Subcutaneous abdominal adipose tissue (tissue), 5 donors: ENCODE measurements around the gene FHAD1.

Source experiments
- H3K27ac ChIP-seq: one replicate; pipeline ENCODE4 v1.7.0; 2013; ENCODE audit warnings: low read depth, mild to moderate bottlenecking, inconsistent platforms, low read length, moderate library complexity
- H3K27me3 ChIP-seq, 5 donors: one replicate each; pipeline ENCODE4 v1.7.0; 2013; ENCODE audit warnings: low read length in 5 of 5, inconsistent platforms in 1 of 5; ENCODE audit not compliant: control insufficient read depth in 5 of 5, insufficient read depth in 4 of 5
- H3K36me3 ChIP-seq, 5 donors: one replicate each; pipeline ENCODE4 v1.7.0; 2013; ENCODE audit warnings: low read length in 5 of 5; ENCODE audit not compliant: control insufficient read depth in 5 of 5, insufficient read depth in 5 of 5
- H3K4me1 ChIP-seq, 5 donors: one replicate each; pipeline ENCODE4 v1.7.0; 2013; ENCODE audit warnings: low read length in 5 of 5, mild to moderate bottlenecking in 3 of 5, moderate library complexity in 1 of 5; ENCODE audit not compliant: control insufficient read depth in 5 of 5, insufficient read depth in 5 of 5
- H3K4me3 ChIP-seq, 5 donors: one replicate each; pipeline ENCODE4 v1.7.0; 2013; ENCODE audit warnings: low read length in 5 of 5, low read depth in 1 of 5
- H3K9ac ChIP-seq, 5 donors: one replicate each; pipeline ENCODE4 v1.7.0; 2013; ENCODE audit warnings: low read length in 5 of 5, mild to moderate bottlenecking in 4 of 5, moderate library complexity in 3 of 5
- H3K9me3 ChIP-seq, 5 donors: one replicate each; pipeline ENCODE4 v1.7.0; 2013; ENCODE audit warnings: low read length in 5 of 5; ENCODE audit not compliant: control insufficient read depth in 5 of 5
- donor health status: healthy.
- donor health status: healthy.
- donor health status: healthy.
- donor health status: healthy.
- donor health status: healthy.

Gene FHAD1

DNA sequence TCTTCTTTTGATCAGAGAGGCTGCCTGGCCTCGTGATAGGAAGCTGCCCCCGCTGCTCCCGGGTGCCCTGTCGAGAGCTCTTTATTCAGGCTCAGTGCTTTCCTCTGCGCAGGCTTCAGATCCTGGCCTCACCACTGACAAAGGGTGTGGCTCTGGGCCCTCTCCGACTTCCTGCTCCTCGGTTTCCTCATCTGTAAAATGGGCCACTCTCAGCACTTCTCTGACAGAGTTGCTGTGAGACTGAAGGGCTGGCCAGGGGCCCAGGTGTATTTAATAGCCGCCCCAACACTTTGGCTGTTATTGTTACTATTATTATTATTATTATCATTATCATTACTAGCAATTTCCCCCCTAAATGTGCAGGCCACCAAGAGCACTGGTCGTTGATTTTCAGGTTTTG is 101.6 kb downstream of the FHAD1 start:
- Histone ChIP-seq H3K9me3 (no peaks in the 10 kb centered on the region), H3K27me3 (no peaks in the 10 kb centered on the region), H3K4me1 (peaks cover 1 to 25% (median 14%) of the 10 kb centered on the region in 5 donors), H3K36me3 (no peaks in the 10 kb centered on the region), H3K27ac (no peak overlapping the region), H3K9ac (no peak overlapping the region), H3K4me3 (no peak overlapping the region)

DNA sequence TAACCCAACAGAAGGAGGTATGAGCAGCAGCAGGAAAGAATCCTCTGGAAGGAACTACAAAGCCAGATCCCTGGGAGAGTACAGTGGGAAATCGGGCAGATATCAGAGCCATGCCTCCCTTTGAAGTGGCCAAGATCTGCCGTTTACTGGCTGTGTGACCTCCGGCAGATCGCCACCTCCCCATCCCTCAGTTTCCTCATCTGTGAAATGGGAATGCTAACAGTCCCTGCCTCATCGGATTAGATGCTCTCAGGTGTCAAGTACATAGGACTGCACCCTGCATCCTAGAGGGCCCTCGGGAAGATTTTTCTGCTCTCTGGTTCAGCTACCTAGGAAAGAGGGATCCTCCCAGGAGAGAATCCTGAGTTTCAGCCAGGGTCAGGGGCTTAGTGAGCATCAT is 102.1 kb downstream of the FHAD1 start:
- Histone ChIP-seq H3K36me3 (no peaks in the 10 kb centered on the region), H3K4me1 (peaks cover 1 to 20% (median 14%) of the 10 kb centered on the region in 5 donors), H3K4me3 (no peak overlapping the region), H3K9ac (no peak overlapping the region), H3K9me3 (no peaks in the 10 kb centered on the region), H3K27me3 (no peaks in the 10 kb centered on the region), H3K27ac (no peak overlapping the region)

DNA sequence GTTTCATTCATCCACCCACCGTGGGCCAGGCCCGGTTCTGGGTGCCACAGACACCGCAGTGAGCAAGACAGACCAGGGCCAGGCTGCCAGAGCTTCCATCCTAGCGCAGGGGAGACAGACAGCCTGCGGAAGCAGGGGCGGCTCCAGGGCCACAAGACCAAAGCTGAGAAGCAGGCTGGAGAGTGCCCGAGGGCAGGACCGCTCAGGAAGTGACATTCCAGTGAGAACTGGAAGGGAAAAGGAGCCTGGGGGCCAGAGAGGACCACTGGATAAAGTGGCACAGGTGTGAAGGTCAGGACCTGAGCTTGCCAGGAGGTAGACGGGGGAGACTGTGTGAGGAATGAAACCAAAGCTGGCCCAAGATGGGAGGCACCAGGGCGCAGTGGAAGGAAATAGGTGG is 103.1 kb downstream of the FHAD1 start:
- no peaks in the 10 kb centered on the region for H3K9me3 ChIP-seq
- no peak overlapping the region for H3K4me3 ChIP-seq
- H3K27ac ChIP-seq: no peak overlapping the region
- no peak overlapping the region for H3K9ac ChIP-seq
- no peaks in the 10 kb centered on the region for H3K36me3 ChIP-seq
- H3K27me3 ChIP-seq: no peaks in the 10 kb centered on the region
- H3K4me1 ChIP-seq: peaks cover 1 to 16% (median 10%) of the 10 kb centered on the region in 5 donors

DNA sequence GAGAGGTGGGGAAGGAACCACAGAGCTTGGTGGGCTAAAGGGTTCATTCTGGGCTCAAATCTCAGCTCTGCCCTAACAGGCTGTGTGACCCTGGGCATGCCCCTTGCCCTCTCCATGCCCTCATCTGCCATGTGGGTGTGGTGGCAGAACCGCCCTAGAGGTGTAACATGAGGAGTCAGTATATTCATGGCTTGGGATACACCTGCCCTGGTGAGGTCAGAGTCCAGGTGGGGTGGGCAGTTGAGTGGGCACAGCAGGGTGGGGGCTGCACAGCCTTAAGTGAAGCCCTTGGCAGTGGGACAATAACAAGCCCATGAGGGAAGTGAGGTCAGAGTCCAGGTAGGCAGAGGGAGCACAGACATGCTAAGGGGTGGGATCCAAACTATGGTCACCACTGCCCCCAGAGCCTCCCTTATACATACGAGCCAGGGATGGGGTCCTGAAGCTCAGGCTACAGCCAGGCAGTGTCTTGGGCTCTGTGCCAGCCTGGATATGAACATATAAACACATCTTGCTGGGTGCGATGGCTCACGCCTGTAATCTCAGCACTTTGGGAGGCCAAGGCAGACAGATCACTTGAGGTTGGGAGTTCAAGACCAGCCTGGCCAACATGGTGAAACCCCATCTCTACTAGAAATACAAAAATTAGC is 103.7 kb downstream of the FHAD1 start:
- Histone ChIP-seq H3K36me3 (no peaks in the 10 kb centered on the region), H3K9ac (no peak overlapping the region), H3K27me3 (no peaks in the 10 kb centered on the region), H3K27ac (no peak overlapping the region), H3K9me3 (no peaks in the 10 kb centered on the region), H3K4me1 (peaks cover 0 to 18% (median 10%) of the 10 kb centered on the region in 5 donors), H3K4me3 (no peak overlapping the region)

DNA sequence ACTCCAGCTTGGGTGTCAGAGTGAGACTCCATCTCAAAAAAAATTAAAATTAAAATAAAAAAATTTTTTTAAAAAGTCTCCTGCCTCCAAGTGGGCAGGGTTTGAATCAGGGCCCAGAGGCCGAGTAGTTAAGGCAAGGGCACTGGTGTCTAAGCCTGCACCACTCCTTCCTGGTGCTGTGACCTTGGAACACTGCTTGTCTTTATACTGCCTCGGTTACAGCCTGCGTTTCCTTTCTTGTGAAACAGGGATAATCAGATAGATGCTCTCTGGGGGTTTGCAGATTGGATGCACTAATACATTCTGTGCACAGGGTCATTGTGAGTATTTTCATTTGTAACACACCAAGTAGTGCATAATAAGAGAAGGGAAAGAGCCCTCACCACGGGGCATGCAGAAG is 104.3 kb downstream of the FHAD1 start:
- Histone ChIP-seq H3K4me3 (no peak overlapping the region), H3K27me3 (no peaks in the 10 kb centered on the region), H3K36me3 (no peaks in the 10 kb centered on the region), H3K9ac (no peak overlapping the region), H3K4me1 (peaks cover 0 to 18% (median 9%) of the 10 kb centered on the region in 5 donors), H3K27ac (no peak overlapping the region), H3K9me3 (no peaks in the 10 kb centered on the region)

DNA sequence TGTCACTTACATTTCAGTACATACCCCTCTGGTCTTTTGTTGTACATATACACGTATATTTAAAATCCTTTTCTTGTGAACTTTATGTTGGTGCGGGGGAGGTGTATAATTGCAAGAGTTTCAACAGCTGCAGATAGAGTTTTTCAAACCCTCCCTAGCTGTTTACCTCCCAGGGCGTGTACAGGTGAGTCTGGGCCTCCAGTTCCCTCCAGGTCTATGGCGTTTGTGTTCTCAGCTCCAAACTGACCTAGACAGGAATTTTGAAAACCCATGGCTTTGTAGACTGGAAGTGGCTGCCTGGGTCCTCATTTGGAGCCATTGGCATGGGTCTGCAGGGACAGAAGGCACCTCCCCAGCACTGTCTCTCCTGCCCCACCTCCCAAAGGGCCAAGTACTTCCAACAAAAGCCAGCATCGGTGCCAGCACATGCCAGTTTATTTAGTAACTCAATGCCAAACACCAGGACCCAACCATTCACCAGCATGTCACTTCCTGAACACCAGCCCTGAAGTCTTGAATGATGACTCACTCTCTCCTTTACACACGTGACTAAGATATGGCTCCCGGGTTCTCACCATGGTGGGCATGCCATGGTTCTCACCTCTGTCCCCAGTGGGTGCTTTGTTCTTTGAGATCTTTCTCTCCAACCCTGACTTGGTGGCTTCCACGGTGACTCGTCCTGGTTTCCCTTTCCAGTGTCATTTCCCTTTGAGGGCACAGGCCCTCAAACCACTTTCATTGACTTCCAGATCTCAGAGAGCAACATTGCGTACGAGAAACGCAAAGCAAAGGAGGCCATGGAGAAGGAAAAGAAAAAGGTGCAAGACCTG is 105.3 kb downstream of the FHAD1 start:
- Histone ChIP-seq H3K4me1 (peaks cover 0 to 18% (median 9%) of the 10 kb centered on the region in 5 donors), H3K36me3 (no peaks in the 10 kb centered on the region), H3K27me3 (no peaks in the 10 kb centered on the region), H3K27ac (no peak overlapping the region), H3K9ac (no peak overlapping the region), H3K9me3 (no peaks in the 10 kb centered on the region), H3K4me3 (no peak overlapping the region)

DNA sequence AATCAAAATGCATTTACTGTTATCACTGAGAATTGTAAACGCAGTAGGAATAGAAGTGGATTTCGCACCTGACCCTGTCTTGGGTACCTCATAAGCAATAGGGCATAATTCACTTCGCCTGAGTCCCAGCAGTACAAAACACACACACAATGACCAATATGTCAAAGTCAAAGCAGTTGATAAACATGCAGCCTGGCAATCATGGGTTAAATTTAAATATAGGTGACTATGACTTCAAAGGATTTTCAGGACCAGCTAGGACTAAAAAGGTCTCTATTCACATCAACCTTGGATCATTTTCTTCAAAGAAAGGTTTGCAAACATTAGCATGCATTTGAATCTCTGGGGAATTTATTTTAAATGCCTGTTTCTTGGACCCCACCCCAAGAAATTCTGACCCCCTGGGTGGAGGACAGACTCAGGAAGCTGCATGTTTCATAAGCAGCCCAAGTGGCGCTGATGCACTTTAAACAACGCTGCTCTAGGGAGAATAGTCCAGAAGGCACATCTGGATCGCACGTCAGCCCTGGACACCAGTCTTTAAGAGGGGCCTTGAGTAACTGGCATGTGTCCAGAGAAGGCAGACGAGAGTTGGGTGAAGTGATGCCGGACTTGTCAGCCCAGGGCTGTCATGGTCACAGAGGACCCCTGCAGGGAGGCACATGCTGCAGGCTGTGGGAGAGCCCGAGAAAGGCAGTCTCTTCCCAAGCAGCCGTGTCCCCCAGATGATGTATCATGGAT is 107.0 kb downstream of the FHAD1 start:
- Histone ChIP-seq H3K4me3 (no peak overlapping the region), H3K27ac (no peak overlapping the region), H3K9ac (no peak overlapping the region), H3K9me3 (no peaks in the 10 kb centered on the region), H3K27me3 (no peaks in the 10 kb centered on the region), H3K4me1 (peaks cover 0 to 18% (median 9%) of the 10 kb centered on the region in 5 donors), H3K36me3 (no peaks in the 10 kb centered on the region)

DNA sequence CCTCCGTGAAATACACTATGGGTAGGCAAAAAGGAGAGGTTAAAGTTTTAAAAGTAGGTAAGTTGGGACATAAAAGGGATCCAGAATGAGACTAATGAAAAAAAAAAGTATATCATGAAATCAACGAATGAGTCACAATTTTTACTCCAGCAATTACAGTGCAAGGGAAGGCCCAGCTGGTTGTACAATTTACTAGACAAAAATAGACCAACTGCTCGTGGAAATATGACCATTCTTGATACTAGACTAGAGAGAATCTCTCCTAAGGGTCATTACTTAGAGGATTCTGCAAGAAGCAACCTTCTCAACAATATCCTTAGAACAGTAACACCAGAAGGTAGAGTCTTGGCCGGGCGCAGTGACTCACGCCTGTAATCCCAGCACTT is 107.5 kb downstream of the FHAD1 start:
- H3K36me3 ChIP-seq: no peaks in the 10 kb centered on the region
- no peaks in the 10 kb centered on the region for H3K27me3 ChIP-seq
- H3K27ac ChIP-seq: no peak overlapping the region
- H3K9me3 ChIP-seq: no peaks in the 10 kb centered on the region
- H3K4me3 ChIP-seq: no peak overlapping the region
- no peak overlapping the region for H3K9ac ChIP-seq
- peaks cover 0 to 18% (median 9%) of the 10 kb centered on the region in 5 donors for H3K4me1 ChIP-seq

DNA sequence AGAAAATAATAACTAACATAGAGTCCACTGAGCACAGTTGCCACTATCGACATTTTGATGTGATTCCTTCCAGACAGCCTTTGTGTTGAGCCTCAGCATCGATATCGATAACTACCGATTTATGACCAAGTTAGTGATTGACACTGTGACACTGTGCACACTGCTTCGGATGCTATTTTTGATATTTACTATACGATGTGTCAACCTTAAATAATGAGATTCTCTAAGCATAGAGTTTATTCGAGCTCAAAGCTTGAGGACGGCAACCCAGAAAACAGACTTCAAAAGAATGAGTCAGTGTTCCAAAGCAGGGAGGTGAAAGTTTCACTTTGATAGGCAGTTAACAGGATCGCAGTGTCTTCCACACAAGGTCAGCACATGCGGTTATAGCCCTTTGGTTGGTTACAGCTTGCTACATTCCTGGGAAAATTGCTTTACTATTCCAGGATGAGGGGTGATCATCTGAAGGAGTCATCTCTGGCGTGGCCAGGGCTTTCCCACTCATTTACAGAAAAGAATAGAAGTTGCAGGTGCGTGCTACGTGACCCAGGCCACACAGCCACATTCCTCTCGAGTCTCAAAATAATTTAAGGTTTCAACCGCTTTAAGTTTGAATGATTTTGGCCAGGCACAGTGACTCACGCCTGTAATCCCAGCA is 109.1 kb downstream of the FHAD1 start:
- Histone ChIP-seq H3K4me3 (no peak overlapping the region), H3K4me1 (peaks cover 0 to 24% (median 9%) of the 10 kb centered on the region in 5 donors), H3K36me3 (no peaks in the 10 kb centered on the region), H3K9me3 (no peaks in the 10 kb centered on the region), H3K27ac (no peak overlapping the region), H3K9ac (no peak overlapping the region), H3K27me3 (no peaks in the 10 kb centered on the region)
